ENCODE data around the gene TMEM187.
A peak's percentile ranks its signal among the peaks of the same experiment; 100 is the strongest.

GRCh38 chrX:153953342-153953830 lies 19.2 kb upstream of the TMEM187 start:
- TF ChIP-seq EZH2 (IDR thresholded peaks at IDR 0.05; ENCODE audit: borderline replicate concordance, low read depth, low read length, severe bottlenecking) (no peak), CTCF (IDR thresholded peaks at IDR 0.05; ENCODE audit: extremely low read depth in 1 of 2, insufficient read depth in 1 of 2, low read depth in 1 of 2, low read length in 2 of 2) (peak; percentile 79 to 84), MAX (IDR thresholded peaks at IDR 0.05; ENCODE audit: insufficient read depth, insufficient read length) (no peak), FOS (IDR thresholded peaks at IDR 0.05; ENCODE audit: borderline replicate concordance, insufficient read depth, low read length) (no peak)

All from endothelial cell of umbilical vein (primary cell).